ENCODE data around the gene PNPLA3.

Gene PNPLA3

GRCh38 chr22:43925433-43926348 is 2.1 kb downstream of the PNPLA3 start:
- FAIRE-seq: no peak

- no peak for FAIRE-seq
These were observed 2.7 kb downstream of the PNPLA3 start for GRCh38 chr22:43926349-43926710.

- FAIRE-seq: no peak
These were observed 4.9 kb downstream of the PNPLA3 start for GRCh38 chr22:43928468-43928867.

- FAIRE-seq: no peak
These were observed 5.3 kb downstream of the PNPLA3 start for GRCh38 chr22:43928908-43929307.

- no peak for FAIRE-seq
These were observed 8.2 kb downstream of the PNPLA3 start for GRCh38 chr22:43931771-43932170.

- no peak for FAIRE-seq
These were observed 17.8 kb downstream of the PNPLA3 start for GRCh38 chr22:43941449-43941848.

GRCh38 chr22:43944670-43945430 is 21.2 kb downstream of the PNPLA3 start:
- FAIRE-seq: no peak

GRCh38 chr22:43945632-43946383 is 22.2 kb downstream of the PNPLA3 start:
- FAIRE-seq: no peak

GRCh38 chr22:43946384-43946667 is 22.7 kb downstream of the PNPLA3 start:
- no peak for FAIRE-seq

GRCh38 chr22:43948836-43949406 is 25.3 kb downstream of the PNPLA3 start:
- no peak for FAIRE-seq

- no peak for FAIRE-seq
These were observed 27.8 kb downstream of the PNPLA3 start for GRCh38 chr22:43951391-43951790.

- FAIRE-seq: no peak
These were observed 28.4 kb downstream of the PNPLA3 start for GRCh38 chr22:43951966-43952365.

GRCh38 chr22:43953988-43954785 is 30.6 kb downstream of the PNPLA3 start:
- no peak for FAIRE-seq

- peak; percentile 94 for FAIRE-seq
These were observed 31.7 kb downstream of the PNPLA3 start, which contains the start of gene SAMM50 for GRCh38 chr22:43955040-43955882. Gene SAMM50 (plus strand): TSS chr22:43955442. CDS start chr22:43955578, 136 bp downstream.

GRCh38 chr22:43955883-43956782 is 32.5 kb downstream of the PNPLA3 start:
- no peak for FAIRE-seq

GRCh38 chr22:43956805-43957463 is 33.3 kb downstream of the PNPLA3 start:
- no peak for FAIRE-seq

GRCh38 chr22:43957871-43958270 is 34.3 kb downstream of the PNPLA3 start:
- FAIRE-seq: no peak

GRCh38 chr22:43964314-43964857 is 40.8 kb downstream of the PNPLA3 start:
- no peak for FAIRE-seq

GRCh38 chr22:43967069-43967468 is 43.5 kb downstream of the PNPLA3 start:
- no peak for FAIRE-seq
